Lung (tissue), 12 donors: ENCODE results near the gene SMIM7. TPM values are rescaled to one million over a fixed set of nuclear protein-coding genes. Genes with fewer than 3 reads are reported as not detected.
A peak's percentile ranks its signal among the peaks of the same experiment; 100 is the strongest.

ENCODE experiments used
- ATAC-seq: fragments of 200-7000 bp; cut with Tn5 transposase; one replicate; pipeline ENCODE4 v1.9.1; 2020; ENCODE audit warnings: moderate number of reproducible peaks; ENCODE audit not compliant: insufficient read depth, low FRiP score
- DNase-seq, 3 donors: peaks; one replicate each; pipeline ENCODE4 v3.0.0-alpha.2; 2013 to 2017
- H3K27ac ChIP-seq, 2 donors: one replicate each; pipeline ENCODE4 v1.5.1; 2013; ENCODE audit warnings: mild to moderate bottlenecking in 2 of 2, moderate library complexity in 2 of 2, control low read depth in 1 of 2, inconsistent platforms in 1 of 2, low read depth in 1 of 2, low read length in 1 of 2
- H3K27me3 ChIP-seq, 3 donors: one replicate each; pipeline ENCODE4 v1.5.1; 2013; ENCODE audit warnings: low read length in 2 of 3; ENCODE audit not compliant: control insufficient read depth in 3 of 3, insufficient read depth in 3 of 3
- H3K36me3 ChIP-seq, 4 donors: one replicate each; pipeline ENCODE4 v1.5.1; 2013; ENCODE audit warnings: low read length in 4 of 4, mild to moderate bottlenecking in 1 of 4, moderate library complexity in 1 of 4; ENCODE audit not compliant: control insufficient read depth in 4 of 4, insufficient read depth in 4 of 4
- H3K4me1 ChIP-seq, 5 donors: one replicate each; pipeline ENCODE4 v1.5.1; 2013; ENCODE audit warnings: low read length in 5 of 5, mild to moderate bottlenecking in 2 of 5, moderate library complexity in 1 of 5; ENCODE audit not compliant: control insufficient read depth in 5 of 5, insufficient read depth in 5 of 5
- H3K4me3 ChIP-seq: one replicate; pipeline ENCODE4 v1.5.1; 2013; ENCODE audit warnings: mild to moderate bottlenecking, control low read depth, moderate library complexity
- H3K9ac ChIP-seq, 2 donors: one replicate each; pipeline ENCODE4 v1.5.1; 2013; ENCODE audit warnings: low read length in 2 of 2, control low read depth in 1 of 2; ENCODE audit not compliant: insufficient read depth in 1 of 2
- H3K9me3 ChIP-seq, 4 donors: one replicate each; pipeline ENCODE4 v1.5.1; 2013; ENCODE audit warnings: low read length in 3 of 4, mild to moderate bottlenecking in 1 of 4, moderate library complexity in 1 of 4; ENCODE audit not compliant: control insufficient read depth in 4 of 4, insufficient read depth in 3 of 4
- WGBS, 2 donors: extraction: QIAGEN DNeasy Blood & Tissue Kit; methylation state at CpG; one replicate each; pipeline ENCODE4 v1.1.7; 2013; 5-methylcytosine and 5-hydroxymethylcytosine counted together
- polyA plus RNA-seq, 2 donors: library from polyadenylated mRNA; stranded (reverse); fragments of 200-250 nt; gene quantifications; one replicate each; pipeline ENCODE4 v1.2.1, GENCODE V29; 2013
- total RNA-seq, 2 donors: library from RNA; depleted of rRNA in 1 of 2; stranded (reverse); fragments of >200 nt in 1 of 2; gene quantifications; one replicate each; pipeline ENCODE4 v1.2.1, GENCODE V29; 2014 to 2021
- TF ChIP-seq, protein P1 (sequence below): IDR thresholded peaks from 2 replicates; pipeline ENCODE4 v1.5.1; 2012; ENCODE audit warnings: mild to moderate bottlenecking; ENCODE audit errors: control extremely low read depth, extremely low read depth
- donor health status: control.
- donor health status: control.
- donor health status: Bipolar disorder and iron deficiency.
- donor health status: healthy.
- donor health status: DM: yes; HTN: yes; CAD: no.

SMIM7 gene
- total and polyA plus RNA-seq, 4 donors: 68.0 to 86.3 (median 78.8) TPM

DNA sequence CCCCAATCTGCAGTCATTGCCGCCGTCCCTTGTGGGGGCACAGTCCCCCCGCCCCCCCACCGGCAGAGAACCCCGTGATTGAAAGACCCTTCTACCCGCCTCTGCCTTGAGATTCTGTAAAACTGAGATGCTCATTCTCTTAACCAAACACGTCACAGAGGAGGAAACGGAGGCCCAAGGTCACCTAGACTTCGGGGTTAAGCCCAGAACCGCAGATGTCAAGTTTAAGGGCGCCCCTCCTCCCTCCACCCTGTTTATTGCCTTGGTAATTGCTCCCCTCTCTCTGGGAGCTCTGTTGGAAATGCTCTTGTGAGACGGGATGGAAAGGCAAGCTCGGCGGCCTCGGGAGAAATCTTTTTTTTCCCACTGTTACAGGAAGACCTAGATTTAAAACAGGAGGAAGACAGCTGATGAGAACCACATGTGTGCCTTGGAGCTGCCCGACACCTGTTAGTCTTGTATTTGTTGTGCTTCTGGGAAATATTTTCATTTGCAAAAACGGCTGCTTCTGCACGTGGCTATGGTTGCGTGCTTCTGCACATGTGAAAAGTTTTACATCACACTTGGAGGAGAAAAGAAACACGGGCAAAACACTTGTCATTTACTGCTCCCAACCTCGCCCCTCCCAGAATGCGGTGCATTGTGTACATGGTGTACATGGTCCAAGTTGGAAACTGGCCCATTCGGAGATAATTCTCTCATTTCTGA is 30.8 kb downstream of the SMIM7 start:
- no peak for ATAC-seq

DNA sequence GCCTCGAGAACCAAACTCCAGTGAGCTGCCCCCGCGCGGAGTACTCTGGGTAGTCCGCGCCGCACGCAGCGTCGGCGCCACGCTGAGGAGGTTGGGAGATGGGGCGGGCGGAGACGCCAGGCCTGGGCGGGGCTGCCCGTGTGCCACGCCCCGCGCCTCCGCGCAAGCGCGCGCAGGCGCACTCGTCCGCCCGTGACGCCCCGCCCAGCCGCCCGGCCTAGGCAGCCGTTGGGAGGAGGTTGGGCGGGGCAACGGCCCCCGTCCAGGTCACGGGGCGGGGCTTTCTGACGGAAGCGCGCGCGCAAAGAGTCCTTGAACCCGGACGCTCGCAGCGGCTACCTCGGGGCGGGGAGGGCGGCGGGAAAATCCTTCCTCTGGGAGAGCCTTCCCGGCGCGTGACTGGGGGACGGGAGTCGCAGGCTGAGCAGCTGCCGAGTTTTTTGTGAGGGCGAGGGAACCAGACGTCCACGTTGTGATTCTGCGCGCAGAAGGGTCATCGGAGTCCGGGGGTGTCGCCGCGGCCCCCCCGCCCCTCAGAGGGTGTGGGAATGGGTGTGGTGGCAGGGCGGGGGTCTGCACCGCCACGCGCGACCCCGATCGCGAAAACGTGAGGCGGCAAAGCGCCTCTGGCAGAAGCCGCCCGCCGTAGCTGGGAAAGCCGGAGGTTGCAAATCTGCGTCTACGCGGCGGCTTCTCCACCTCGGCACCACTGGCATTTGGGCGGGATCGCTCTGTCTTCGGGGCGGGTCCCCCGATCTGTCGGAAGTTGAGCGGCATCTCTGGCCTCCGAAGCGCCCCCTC is 31.6 kb downstream of the SMIM7 start, which contains the start of gene MED26:
Gene MED26, minus strand, starts transcription at position 22 of the 801 bp plus-strand sequence. CDS start 261 bp downstream, outside the sequence.
- Histone ChIP-seq H3K4me1 (peaks cover 7 to 24% (median 15%) of the 10 kb centered on the region in 5 donors), H3K27me3 (no peaks in the 10 kb centered on the region), H3K9me3 (peaks cover 0 to 2% (median 0%) of the 10 kb centered on the region in 4 donors), H3K4me3 (peak within 1 kb of the TSS; percentile 81), H3K36me3 (peaks cover 0 to 13% (median 9%) of the 10 kb centered on the region in 4 donors), H3K9ac (peak within 1 kb of the TSS; percentile 79 to 88), H3K27ac (peak within 1 kb of the TSS; percentile 86 to 96)
- TF ChIP-seq, protein P1, sequence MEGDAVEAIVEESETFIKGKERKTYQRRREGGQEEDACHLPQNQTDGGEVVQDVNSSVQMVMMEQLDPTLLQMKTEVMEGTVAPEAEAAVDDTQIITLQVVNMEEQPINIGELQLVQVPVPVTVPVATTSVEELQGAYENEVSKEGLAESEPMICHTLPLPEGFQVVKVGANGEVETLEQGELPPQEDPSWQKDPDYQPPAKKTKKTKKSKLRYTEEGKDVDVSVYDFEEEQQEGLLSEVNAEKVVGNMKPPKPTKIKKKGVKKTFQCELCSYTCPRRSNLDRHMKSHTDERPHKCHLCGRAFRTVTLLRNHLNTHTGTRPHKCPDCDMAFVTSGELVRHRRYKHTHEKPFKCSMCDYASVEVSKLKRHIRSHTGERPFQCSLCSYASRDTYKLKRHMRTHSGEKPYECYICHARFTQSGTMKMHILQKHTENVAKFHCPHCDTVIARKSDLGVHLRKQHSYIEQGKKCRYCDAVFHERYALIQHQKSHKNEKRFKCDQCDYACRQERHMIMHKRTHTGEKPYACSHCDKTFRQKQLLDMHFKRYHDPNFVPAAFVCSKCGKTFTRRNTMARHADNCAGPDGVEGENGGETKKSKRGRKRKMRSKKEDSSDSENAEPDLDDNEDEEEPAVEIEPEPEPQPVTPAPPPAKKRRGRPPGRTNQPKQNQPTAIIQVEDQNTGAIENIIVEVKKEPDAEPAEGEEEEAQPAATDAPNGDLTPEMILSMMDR: no peak
- 0% methylated on average over 84 to 98 of the region's 98 CpGs for WGBS, 2 donors
- peak; percentile 93 for ATAC-seq
- DNase-seq: peak; percentile 96 to 97 (median 97)

More for the DNA sequence above, 30.8 kb downstream of the SMIM7 start:
- H3K27me3 ChIP-seq: no peaks in the 10 kb centered on the region
- peak; percentile 26 to 63 (median 51) for DNase-seq
- 5 to 10% methylated on average over 22 to 23 of the region's 23 CpGs for WGBS, 2 donors
- H3K9ac ChIP-seq: peak overlapping the region; percentile 28 to 63
- peak overlapping the region; percentile 61 for H3K4me3 ChIP-seq
- TF ChIP-seq, protein P1: no peak
- H3K27ac ChIP-seq: peak overlapping the region; percentile 86 to 96
- H3K9me3 ChIP-seq: peaks cover 0 to 2% (median 0%) of the 10 kb centered on the region in 4 donors
- H3K4me1 ChIP-seq: peaks cover 7 to 24% (median 14%) of the 10 kb centered on the region in 5 donors
- peaks cover 0 to 13% (median 8%) of the 10 kb centered on the region in 4 donors for H3K36me3 ChIP-seq

DNA sequence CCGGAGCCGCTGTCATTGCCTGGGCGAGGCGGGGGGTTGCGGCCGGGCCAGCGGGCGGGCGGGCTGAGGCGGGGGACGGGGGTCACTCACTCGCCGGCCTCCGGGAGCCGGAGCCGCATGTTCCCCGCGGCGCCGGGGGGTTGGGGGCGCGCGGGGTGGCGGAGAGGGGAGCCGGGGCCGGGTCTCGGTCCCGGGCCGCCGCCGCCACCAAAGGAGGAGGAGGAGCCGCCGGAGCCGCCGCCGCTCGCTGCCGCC is 32.1 kb downstream of the SMIM7 start:
- Histone ChIP-seq H3K9me3 (peaks cover 0 to 2% (median 0%) of the 10 kb centered on the region in 4 donors), H3K27me3 (no peaks in the 10 kb centered on the region), H3K27ac (peak overlapping the region; percentile 63 to 65), H3K9ac (peak overlapping the region in 1 of 2 donors; percentile 79), H3K4me3 (peak overlapping the region; percentile 81), H3K36me3 (peaks cover 0 to 12% (median 7%) of the 10 kb centered on the region in 4 donors), H3K4me1 (peaks cover 7 to 24% (median 15%) of the 10 kb centered on the region in 5 donors)
- ATAC-seq: no peak
- TF ChIP-seq, protein P1: no peak
- DNase-seq: peak in 1 of 3 donors; percentile 22
- WGBS, 2 donors: 1% methylated on average over 24 to 38 of the region's 38 CpGs
